ENCODE data around the gene PDE4B.
A peak's percentile ranks its signal among the peaks of the same experiment; 100 is the strongest.

Gene PDE4B

GRCh38 chr1:66370462-66370971 is 577.8 kb downstream of the PDE4B start:
- no peak overlapping the region for H3K27ac ChIP-seq
- no peak overlapping the region for H3K4me3 ChIP-seq
- no peak for TF ChIP-seq CTCF (IDR thresholded peaks at IDR 0.05)
- DNase-seq (ENCODE audit: low spot score), result no peak

- peak overlapping the region in 1 of 2 donors; percentile 62 for H3K27ac ChIP-seq
- no peak for TF ChIP-seq CTCF (IDR thresholded peaks at IDR 0.05)
- DNase-seq (ENCODE audit: low spot score), result no peak
- H3K4me3 ChIP-seq, result no peak overlapping the region
Observed at GRCh38 chr1:66371233-66372005, 578.7 kb downstream of the PDE4B start.

- no peak for DNase-seq (ENCODE audit: low spot score)
- no peak overlapping the region for H3K4me3 ChIP-seq
- H3K27ac ChIP-seq, result peak overlapping the region in 1 of 2 donors; percentile 62
Observed at GRCh38 chr1:66372522-66373101, 579.9 kb downstream of the PDE4B start.

GRCh38 chr1:66373157-66373591 is 580.5 kb downstream of the PDE4B start:
- Histone ChIP-seq H3K27ac (peak overlapping the region in 1 of 2 donors; percentile 62), H3K4me3 (no peak overlapping the region)
- no peak for DNase-seq (ENCODE audit: low spot score)
- TF ChIP-seq CTCF (IDR thresholded peaks at IDR 0.05), result no peak

More at GRCh38 chr1:66372522-66373101, 579.9 kb downstream of the PDE4B start:
- TF ChIP-seq CTCF (IDR thresholded peaks at IDR 0.05), result no peak

GRCh38 chr1:66374148-66374547 is 581.5 kb downstream of the PDE4B start:
- no peak for TF ChIP-seq CTCF (IDR thresholded peaks at IDR 0.05)
- DNase-seq (ENCODE audit: low spot score), result no peak
- no peak overlapping the region for H3K4me3 ChIP-seq
- H3K27ac ChIP-seq, result peak overlapping the region in 1 of 2 donors; percentile 28

GRCh38 chr1:66374561-66375111 is 581.9 kb downstream of the PDE4B start:
- Histone ChIP-seq H3K27ac (peak overlapping the region in 1 of 2 donors; percentile 61), H3K4me3 (no peak overlapping the region)
- TF ChIP-seq CTCF (IDR thresholded peaks at IDR 0.05), result no peak
- DNase-seq (ENCODE audit: low spot score), result no peak

Measured in coronary artery (tissue), 2 donors.